ENCODE data around the gene PRKCQ. TPM values are rescaled to one million over a fixed set of nuclear protein-coding genes. Genes with fewer than 3 reads are reported as not detected.

Gene PRKCQ
- total RNA-seq, 3 donors from 2014 or later: 1.5 to 2.2 (median 1.6) TPM

DNA sequence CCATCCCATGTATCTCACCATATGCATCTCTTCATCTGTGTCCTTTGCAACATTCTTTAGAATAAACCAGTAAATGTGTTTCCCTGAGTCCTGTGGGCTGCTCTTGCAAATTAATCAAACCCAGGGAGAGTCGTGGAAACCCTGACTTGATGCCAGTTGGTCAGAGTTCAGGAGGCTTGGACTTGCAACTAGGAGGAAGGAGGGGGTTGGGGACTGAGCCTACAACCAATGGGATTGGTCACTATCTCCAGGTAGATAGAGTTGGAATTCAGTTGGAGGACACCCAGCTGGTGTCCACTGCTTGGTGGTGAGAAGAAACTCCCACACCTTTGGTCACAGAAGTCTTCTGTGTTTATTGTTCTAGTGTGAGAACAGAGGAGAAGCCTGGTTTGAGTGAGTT lies 38.3 kb upstream of the PRKCQ start:
- Histone ChIP-seq H3K36me3 (ENCODE audit: low read depth) (no peaks in the 10 kb centered on the region), H3K4me3 (no peak overlapping the region), H3K4me1 (ENCODE audit: low read depth) (no peaks in the 10 kb centered on the region), H3K9me3 (no peaks in the 10 kb centered on the region)
- intact Hi-C loops (cut with DNase I, micrococcal nuclease): no loop called here
- no peak for TF ChIP-seq CTCF (IDR thresholded peaks at IDR 0.05)
- ATAC-seq (no peak), DNase-seq (no peak)

DNA sequence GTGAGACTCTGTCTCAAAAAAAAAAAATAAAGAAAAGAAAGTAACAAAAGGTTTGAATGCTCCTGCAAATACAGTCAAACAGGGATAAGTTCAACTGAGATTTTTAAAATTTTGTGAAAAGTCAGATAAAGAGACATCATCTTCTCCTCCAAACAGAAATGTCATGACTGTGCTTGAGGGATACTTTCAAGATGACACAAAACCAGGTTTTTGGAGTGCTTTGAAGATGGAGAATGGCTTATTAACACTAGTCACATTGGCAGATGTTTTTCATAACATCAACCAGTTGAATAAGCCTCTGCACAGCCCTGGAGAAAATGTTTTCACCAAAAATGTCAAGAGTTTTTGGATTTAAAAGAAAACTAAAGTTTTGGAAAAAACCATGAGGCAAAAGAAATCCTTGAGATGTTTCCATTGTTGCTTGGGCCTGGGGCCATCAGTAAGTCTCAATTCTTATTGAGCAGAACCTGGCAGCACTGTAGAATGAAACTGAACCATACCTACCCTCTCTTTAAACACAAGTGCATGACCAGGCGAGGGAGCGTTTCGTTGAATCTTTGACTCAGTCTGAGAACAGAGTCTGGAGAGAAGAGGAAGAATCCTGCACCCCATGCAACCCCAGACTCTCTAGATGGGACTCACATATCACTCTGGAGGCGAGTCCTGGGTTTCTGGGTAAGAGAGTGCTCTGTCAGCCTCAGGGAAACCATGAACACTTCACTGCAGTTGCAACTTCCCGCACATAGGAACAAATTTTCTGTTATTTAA lies 37.4 kb upstream of the PRKCQ start:
- Histone ChIP-seq H3K4me3 (no peak overlapping the region), H3K36me3 (ENCODE audit: low read depth) (no peaks in the 10 kb centered on the region), H3K4me1 (ENCODE audit: low read depth) (no peaks in the 10 kb centered on the region), H3K9me3 (no peaks in the 10 kb centered on the region)
- intact Hi-C loops (cut with DNase I, micrococcal nuclease): no loop called here
- no peak for ATAC-seq
- TF ChIP-seq CTCF (IDR thresholded peaks at IDR 0.05): no peak
- DNase-seq: no peak

GRCh38 chr10:6615971-6616370 lies 35.9 kb upstream of the PRKCQ start:
- no peak overlapping the region for H3K4me3 ChIP-seq
- H3K9me3 ChIP-seq: no peaks in the 10 kb centered on the region
- no peaks in the 10 kb centered on the region for H3K36me3 ChIP-seq (ENCODE audit: low read depth)
- H3K4me1 ChIP-seq (ENCODE audit: low read depth): no peaks in the 10 kb centered on the region
- no peak for DNase-seq
- no peak for ATAC-seq
- intact Hi-C loops (cut with DNase I, micrococcal nuclease): no loop called here
- no peak for TF ChIP-seq CTCF (IDR thresholded peaks at IDR 0.05)

- intact Hi-C loops (cut with DNase I, micrococcal nuclease): no loop called here
- Histone ChIP-seq H3K4me1 (ENCODE audit: low read depth) (no peaks in the 10 kb centered on the region), H3K9me3 (no peaks in the 10 kb centered on the region), H3K36me3 (ENCODE audit: low read depth) (no peaks in the 10 kb centered on the region), H3K4me3 (no peak overlapping the region)
- DNase-seq (no peak), ATAC-seq (no peak)
- TF ChIP-seq CTCF (IDR thresholded peaks at IDR 0.05): no peak
These were observed 32.3 kb upstream of the PRKCQ start for GRCh38 chr10:6612371-6612770.

- no peak for ATAC-seq
- no peak for TF ChIP-seq CTCF (IDR thresholded peaks at IDR 0.05)
These were observed 30.6 kb upstream of the PRKCQ start for GRCh38 chr10:6610647-6611046.

More at GRCh38 chr10:6610647-6611046, 30.6 kb upstream of the PRKCQ start:
- Histone ChIP-seq H3K36me3 (ENCODE audit: low read depth) (no peaks in the 10 kb centered on the region), H3K4me3 (no peak overlapping the region), H3K4me1 (ENCODE audit: low read depth) (no peaks in the 10 kb centered on the region), H3K9me3 (no peaks in the 10 kb centered on the region)
- intact Hi-C loops (cut with DNase I, micrococcal nuclease): no loop called here
- no peak for DNase-seq
